OCI-LY1 (cell line): Measurements from ENCODE around the gene CLDN25.

Experiments used
- H2AFZ ChIP-seq: fragments of 200-600 bp; sonication (generic), shearing (Covaris generic); 2 replicates; pipeline ENCODE4 v1.6.0; 2014; ENCODE audit warnings: antibody characterized with exemption, mild to moderate bottlenecking, low read length
- H3F3A ChIP-seq: fragments of 200-600 bp; sonication (generic), shearing (Covaris generic); 2 replicates; pipeline ENCODE4 v1.6.0; 2014; ENCODE audit warnings: mild to moderate bottlenecking, antibody characterized with exemption, low read length, moderate library complexity; ENCODE audit not compliant: insufficient read depth
- H3K27ac ChIP-seq: fragments of 200-600 bp; sonication (generic); 2 replicates; pipeline ENCODE4 v1.5.1; 2014; ENCODE audit warnings: low read length, mixed run types, mild to moderate bottlenecking, low read depth; ENCODE audit not compliant: poor library complexity, severe bottlenecking
- H3K27me3 ChIP-seq: fragments of 200-600 bp; sonication (generic); 2 replicates; pipeline ENCODE4 v1.6.0; 2014; ENCODE audit warnings: antibody characterized with exemption, mild to moderate bottlenecking, low read length, moderate library complexity; ENCODE audit not compliant: insufficient read depth
- H3K36me3 ChIP-seq: fragments of 200-600 bp; sonication (generic); 2 replicates; pipeline ENCODE4 v1.6.1; 2014; ENCODE audit warnings: mild to moderate bottlenecking, antibody characterized with exemption, low read length, moderate library complexity, mixed read lengths; ENCODE audit not compliant: insufficient read depth
- H3K4me1 ChIP-seq: fragments of 200-600 bp; sonication (generic); 2 replicates; pipeline ENCODE4 v1.5.1; 2014; ENCODE audit warnings: mild to moderate bottlenecking, low read length, moderate library complexity; ENCODE audit not compliant: insufficient read depth, severe bottlenecking
- H3K4me2 ChIP-seq: fragments of 200-600 bp; sonication (generic), shearing (Covaris generic); 2 replicates; pipeline ENCODE4 v1.6.1; 2014; ENCODE audit warnings: low read length
- H3K4me3 ChIP-seq: fragments of 200-600 bp; sonication (generic); 2 replicates; pipeline ENCODE4 v1.5.1; 2014; ENCODE audit warnings: low read length, low read depth, mild to moderate bottlenecking, mixed read lengths; ENCODE audit not compliant: poor library complexity, severe bottlenecking
- H3K79me2 ChIP-seq: fragments of 200-600 bp; shearing (Covaris generic); 2 replicates; pipeline ENCODE4 v1.6.1; 2016; ENCODE audit warnings: mixed run types, low read length, mixed read lengths; ENCODE audit not compliant: insufficient read depth
- H3K9ac ChIP-seq: fragments of 200-600 bp; sonication (generic), shearing (Covaris generic); 2 replicates; pipeline ENCODE4 v1.6.1; 2014; ENCODE audit warnings: mild to moderate bottlenecking, low read length, mixed read lengths
- H3K9me2 ChIP-seq: fragments of 200-600 bp; sonication (generic), shearing (Covaris generic); 2 replicates; pipeline ENCODE4 v1.6.1; 2014; ENCODE audit warnings: low read depth, mild to moderate bottlenecking, low read length, mixed read lengths
- H3K9me3 ChIP-seq: fragments of 200-600 bp; shearing (Covaris generic); 2 replicates; pipeline ENCODE4 v1.6.1; 2014; ENCODE audit warnings: low read length, mixed read lengths
- H4K20me1 ChIP-seq: fragments of 200-600 bp; sonication (generic), shearing (Covaris generic); 2 replicates; pipeline ENCODE4 v1.6.0; 2016; ENCODE audit warnings: mild to moderate bottlenecking, low read length; ENCODE audit not compliant: insufficient read depth
- EZH2 ChIP-seq: fragments of 200-600 bp; sonication (generic), shearing (Covaris generic); IDR thresholded peaks from 2 replicates; pipeline ENCODE4 v1.8.0; 2017; ENCODE audit warnings: borderline replicate concordance, mixed run types, mild to moderate bottlenecking, antibody characterized with exemption, low read length, moderate library complexity, mixed read lengths
- TF ChIP-seq, protein P1 (sequence below): fragments of 200-600 bp; sonication (generic), shearing (Covaris generic); IDR thresholded peaks from 2 replicates; pipeline ENCODE4 v1.5.1; 2017; ENCODE audit warnings: mild to moderate bottlenecking, antibody characterized with exemption, low read length, moderate library complexity, mixed read lengths

The CLDN25 gene

GRCh38 chr11:113779496-113779895, at the start of gene CLDN25:
TSS of gene CLDN25 (plus strand) at chr11:113779796. CDS start at chr11:113779796, 0 bp downstream.
- Histone ChIP-seq H2AFZ (no peak within 1 kb of the TSS), H3K27ac (no peak within 1 kb of the TSS), H3K4me2 (no peak within 1 kb of the TSS), H3K4me3 (no peak within 1 kb of the TSS), H3K79me2 (no peaks in the 10 kb centered on the region), H4K20me1 (no peaks in the 10 kb centered on the region), H3K27me3 (no peaks in the 10 kb centered on the region), H3K9me2 (no peaks in the 10 kb centered on the region), H3K4me1 (peaks cover 7% of the 10 kb centered on the region), H3K9ac (no peak within 1 kb of the TSS), H3K36me3 (no peaks in the 10 kb centered on the region), H3F3A (no peaks in the 10 kb centered on the region), H3K9me3 (no peaks in the 10 kb centered on the region)
- TF ChIP-seq, protein P1, sequence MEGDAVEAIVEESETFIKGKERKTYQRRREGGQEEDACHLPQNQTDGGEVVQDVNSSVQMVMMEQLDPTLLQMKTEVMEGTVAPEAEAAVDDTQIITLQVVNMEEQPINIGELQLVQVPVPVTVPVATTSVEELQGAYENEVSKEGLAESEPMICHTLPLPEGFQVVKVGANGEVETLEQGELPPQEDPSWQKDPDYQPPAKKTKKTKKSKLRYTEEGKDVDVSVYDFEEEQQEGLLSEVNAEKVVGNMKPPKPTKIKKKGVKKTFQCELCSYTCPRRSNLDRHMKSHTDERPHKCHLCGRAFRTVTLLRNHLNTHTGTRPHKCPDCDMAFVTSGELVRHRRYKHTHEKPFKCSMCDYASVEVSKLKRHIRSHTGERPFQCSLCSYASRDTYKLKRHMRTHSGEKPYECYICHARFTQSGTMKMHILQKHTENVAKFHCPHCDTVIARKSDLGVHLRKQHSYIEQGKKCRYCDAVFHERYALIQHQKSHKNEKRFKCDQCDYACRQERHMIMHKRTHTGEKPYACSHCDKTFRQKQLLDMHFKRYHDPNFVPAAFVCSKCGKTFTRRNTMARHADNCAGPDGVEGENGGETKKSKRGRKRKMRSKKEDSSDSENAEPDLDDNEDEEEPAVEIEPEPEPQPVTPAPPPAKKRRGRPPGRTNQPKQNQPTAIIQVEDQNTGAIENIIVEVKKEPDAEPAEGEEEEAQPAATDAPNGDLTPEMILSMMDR = no peak
- no peak for TF ChIP-seq EZH2

DNA sequence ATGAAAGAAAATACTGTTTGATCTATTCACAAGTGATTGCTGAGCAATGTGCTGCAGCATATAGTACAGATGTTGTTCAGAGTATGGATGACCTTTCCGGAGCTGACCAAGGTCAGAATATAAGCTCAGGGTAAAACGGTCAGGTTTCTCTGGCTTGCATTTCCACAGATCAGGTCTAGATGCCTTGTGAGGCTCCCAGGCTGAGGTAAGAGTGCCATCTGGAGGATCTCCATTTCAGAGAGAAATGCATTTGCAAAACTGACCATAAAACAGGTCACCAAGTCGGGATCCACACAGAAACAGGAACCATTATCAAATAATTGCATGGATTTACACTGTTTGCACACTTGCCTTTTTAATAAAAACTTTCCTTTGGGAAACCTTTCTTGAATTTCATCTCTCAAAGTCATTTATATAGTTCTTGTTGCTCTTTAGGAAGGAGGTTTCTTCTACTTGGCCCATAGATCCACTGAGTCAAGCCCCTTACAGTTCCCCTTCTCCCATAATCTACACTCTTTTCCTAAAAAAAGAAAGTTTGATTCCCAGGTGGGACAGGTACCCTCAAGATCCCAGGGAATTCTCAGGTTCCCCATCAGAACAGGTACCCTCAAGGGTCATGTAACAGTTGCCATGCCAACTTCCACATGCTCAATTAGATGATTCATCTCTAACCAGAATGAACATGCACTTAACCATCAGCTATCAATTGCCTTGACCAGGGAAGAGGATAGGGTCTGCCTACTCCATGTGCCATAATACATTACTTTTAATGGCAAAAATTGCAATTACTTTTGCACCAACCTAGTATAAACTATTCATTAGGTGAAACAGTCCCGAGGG, 48.5 kb upstream of the CLDN25 start:
- no peak for TF ChIP-seq EZH2
- TF ChIP-seq, protein P1 = peak; percentile 43
- Histone ChIP-seq H3K36me3 (peaks cover 24% of the 10 kb centered on the region), H3K79me2 (no peaks in the 10 kb centered on the region), H2AFZ (no peak overlapping the region), H3K27me3 (no peaks in the 10 kb centered on the region), H3K4me1 (no peaks in the 10 kb centered on the region), H3K9ac (no peak overlapping the region), H4K20me1 (no peaks in the 10 kb centered on the region), H3K27ac (no peak overlapping the region), H3K4me3 (no peak overlapping the region), H3K4me2 (no peak overlapping the region), H3K9me3 (no peaks in the 10 kb centered on the region), H3K9me2 (no peaks in the 10 kb centered on the region), H3F3A (no peaks in the 10 kb centered on the region)

DNA sequence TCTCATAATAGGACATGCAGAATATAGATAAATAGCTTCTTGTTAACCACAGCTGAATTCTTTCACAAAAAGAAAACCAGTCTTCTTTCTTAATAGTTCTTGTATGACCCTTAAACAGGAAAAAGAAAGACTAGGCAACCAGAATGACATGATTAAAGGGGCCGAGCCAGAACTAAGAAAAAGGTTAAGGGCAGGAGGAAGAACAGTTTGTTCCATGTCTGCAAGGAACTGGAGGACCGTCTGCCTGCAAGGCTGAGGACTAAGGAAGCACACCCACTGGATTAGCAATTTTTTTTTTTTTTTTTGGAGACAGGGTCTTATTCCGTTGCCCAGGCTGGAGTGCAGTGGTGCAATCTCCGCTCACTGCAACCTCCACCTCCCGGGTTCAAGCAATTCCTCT, 47.5 kb upstream of the CLDN25 start:
- TF ChIP-seq, protein P1 = no peak
- no peak for TF ChIP-seq EZH2
- H3K4me3 ChIP-seq = no peak overlapping the region
- H3K27me3 ChIP-seq = no peaks in the 10 kb centered on the region
- H4K20me1 ChIP-seq = no peaks in the 10 kb centered on the region
- H3K4me2 ChIP-seq = no peak overlapping the region
- no peak overlapping the region for H2AFZ ChIP-seq
- H3K27ac ChIP-seq = no peak overlapping the region
- H3K36me3 ChIP-seq = peaks cover 34% of the 10 kb centered on the region
- no peaks in the 10 kb centered on the region for H3F3A ChIP-seq
- no peaks in the 10 kb centered on the region for H3K9me3 ChIP-seq
- H3K9me2 ChIP-seq = no peaks in the 10 kb centered on the region
- no peak overlapping the region for H3K9ac ChIP-seq
- H3K79me2 ChIP-seq = no peaks in the 10 kb centered on the region
- no peaks in the 10 kb centered on the region for H3K4me1 ChIP-seq
